ENCODE data around the gene TMEM273.

GRCh38 chr10:49223205-49223604 is 35.0 kb upstream of the TMEM273 start:
- TF ChIP-seq HMGXB4 (CRISPR knock-in tag; IDR thresholded peaks at IDR 0.05), result no peak
- no peak for TF ChIP-seq SP1 (CRISPR knock-in tag; conservative IDR thresholded peaks at IDR 0.05)
- no peak for TF ChIP-seq CTCF (IDR thresholded peaks at IDR 0.05)
